Transverse colon (tissue), 4 donors: ENCODE data around the gene AFG1L.

ENCODE experiments used
- CTCF ChIP-seq, 5 experiments: fragments of 200-600 bp in 3 of 5; fragments of 450-650 bp in 2 of 5; sonication (generic) in 3 of 5; IDR thresholded peaks; 1 replicate in 2 of 5; 2 replicates in 3 of 5; pipeline ENCODE4 v1.5.1; 2016 to 2017; ENCODE audit warnings: antibody characterized with exemption in 5 of 5, inconsistent platforms in 3 of 5, mild to moderate bottlenecking in 2 of 5, moderate library complexity in 1 of 5
- EP300 ChIP-seq: sonication (generic); formaldehyde crosslinking; IDR thresholded peaks from one replicate; pipeline ENCODE4 v1.6.1; 2017; ENCODE audit warnings: antibody characterized with exemption, low read depth
- POLR2A ChIP-seq: fragments of 450-650 bp; IDR thresholded peaks from one replicate; pipeline ENCODE4 v1.6.1; 2016; ENCODE audit warnings: antibody characterized with exemption, mild to moderate bottlenecking, moderate library complexity
- POLR2AphosphoS5 ChIP-seq, 3 donors: sonication (generic); formaldehyde crosslinking; IDR thresholded peaks; one replicate each; pipeline ENCODE4 v1.6.1; 2016; ENCODE audit warnings: antibody characterized with exemption in 3 of 3

GRCh38 chr6:108331982-108332381 lies 37.1 kb downstream of the AFG1L start:
- TF ChIP-seq CTCF (IDR thresholded peaks at IDR 0.05) = no peak
- TF ChIP-seq POLR2AphosphoS5 (IDR thresholded peaks at IDR 0.05) = no peak
- TF ChIP-seq POLR2A = no peak
- TF ChIP-seq EP300 = no peak
